Measurements from ENCODE around the gene IL10RA. TPM values are rescaled to one million over a fixed set of nuclear protein-coding genes. Genes with fewer than 3 reads are reported as not detected.
"Not testable (repeated sequence)": the region's sequence is repeated elsewhere in the genome, so short reads cannot be mapped to it uniquely, and the experiment has no call there.

The IL10RA gene
- total RNA-seq, 1 donor from 2014 or later = 89.9 TPM

DNA sequence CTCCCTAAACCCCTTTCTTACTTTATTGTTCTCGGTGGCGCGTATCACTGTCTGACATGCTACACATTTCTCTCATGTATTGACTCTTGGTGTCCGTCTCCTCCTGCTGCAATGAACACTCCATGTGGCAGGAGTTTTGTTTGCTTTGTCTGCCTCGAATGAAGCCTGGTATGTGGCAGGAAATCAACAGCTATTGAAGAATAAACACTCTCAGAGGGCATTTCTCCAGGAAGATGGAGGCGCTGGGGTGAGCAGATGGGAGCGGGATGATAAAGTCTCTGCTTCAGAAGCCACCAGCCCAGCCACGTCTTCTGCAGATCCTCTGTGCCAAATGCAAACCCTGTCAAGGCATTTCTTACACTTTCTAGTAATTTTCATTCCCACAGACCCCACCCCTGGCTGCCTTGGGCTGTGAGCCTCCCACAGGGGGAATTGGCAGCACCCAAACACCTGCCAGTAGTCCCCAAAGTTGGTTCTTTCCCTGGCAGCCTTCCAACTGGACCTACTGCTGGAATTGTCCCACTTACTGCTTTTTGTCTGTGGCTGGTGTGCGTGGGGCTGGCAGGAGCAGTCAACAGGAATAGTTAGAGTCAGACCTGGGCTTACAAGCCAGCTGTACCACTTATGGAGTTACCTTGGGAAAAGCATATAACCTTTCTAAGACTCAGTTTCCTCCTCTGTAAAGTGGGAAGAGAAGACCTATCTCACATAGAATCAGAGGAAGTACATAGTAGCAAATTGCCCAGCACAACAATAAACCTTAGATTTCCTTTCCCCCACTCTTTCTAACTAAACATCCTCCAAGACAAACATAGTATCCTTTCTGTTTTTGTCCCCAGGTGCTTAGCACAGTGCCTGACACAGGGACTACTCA lies 13.3 kb upstream of the IL10RA start:
- Mint-ChIP-seq H3K4me3 (peak overlapping the region; percentile 21), H3K4me1 (peaks cover 83% of the 10 kb centered on the region), H3K27me3 (no peaks in the 10 kb centered on the region), H3K27ac (peak overlapping the region; percentile 34), H3K36me3 (ENCODE audit: low read depth) (peaks cover 31% of the 10 kb centered on the region), H3K9me3 (peaks cover 6% of the 10 kb centered on the region)
- intact Hi-C loops (cut with micrococcal nuclease) = no loop called here
- DNase-seq = no peak

DNA sequence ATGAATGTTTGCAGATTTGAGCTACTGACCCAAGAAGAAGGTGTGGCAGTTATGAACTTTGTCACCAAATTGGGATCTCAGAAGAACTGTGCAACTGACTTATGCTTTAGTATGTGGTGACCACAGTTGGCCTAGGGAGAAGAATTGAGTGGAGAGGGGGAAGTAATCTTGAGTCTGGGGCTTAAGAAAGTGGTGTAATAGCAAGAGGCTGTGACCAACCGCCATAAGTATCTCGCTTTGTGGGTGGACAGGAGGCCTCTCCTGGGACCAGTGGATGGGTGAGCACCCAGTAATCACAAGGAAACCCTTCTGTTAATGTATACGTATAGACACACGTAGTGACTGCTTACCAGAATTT lies 12.7 kb upstream of the IL10RA start:
- Mint-ChIP-seq H3K9me3 (peaks cover 6% of the 10 kb centered on the region), H3K4me3 (peak overlapping the region; percentile 21), H3K36me3 (ENCODE audit: low read depth) (peaks cover 31% of the 10 kb centered on the region), H3K27ac (peak overlapping the region; percentile 21), H3K4me1 (peaks cover 83% of the 10 kb centered on the region), H3K27me3 (no peaks in the 10 kb centered on the region)
- no peak for DNase-seq
- intact Hi-C loops (cut with micrococcal nuclease) = no loop called here

- Mint-ChIP-seq H3K27me3 (no peaks in the 10 kb centered on the region), H3K36me3 (ENCODE audit: low read depth) (peaks cover 32% of the 10 kb centered on the region), H3K4me1 (peaks cover 71% of the 10 kb centered on the region), H3K4me3 (no peak overlapping the region), H3K27ac (no peak overlapping the region), H3K9me3 (peaks cover 6% of the 10 kb centered on the region)
- intact Hi-C loops (cut with micrococcal nuclease) = no loop called here
- DNase-seq = no peak
These were observed 9.7 kb upstream of the IL10RA start for GRCh38 chr11:117976445-117976844.

DNA sequence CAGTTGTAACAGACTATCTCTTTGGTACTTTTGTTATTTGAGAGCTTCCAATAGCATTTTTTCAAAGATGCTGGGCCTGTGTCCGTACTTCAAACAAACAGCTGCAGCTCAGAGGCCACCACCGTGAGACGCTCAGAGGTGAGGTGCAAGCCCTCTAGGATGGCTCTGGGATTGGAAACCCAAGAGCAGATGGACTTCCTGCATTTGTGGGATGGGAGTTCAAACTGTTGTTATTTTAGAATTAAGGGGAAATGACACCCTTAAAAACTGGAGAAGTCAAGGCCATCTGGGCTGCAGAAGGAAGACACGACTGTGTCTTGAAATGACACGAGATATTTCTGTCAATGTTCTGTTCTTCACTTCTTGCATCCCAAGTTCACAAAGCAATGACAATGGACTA lies 9.2 kb upstream of the IL10RA start:
- no peak for DNase-seq
- H3K4me3 Mint-ChIP-seq = peak overlapping the region; percentile 32
- peaks cover 70% of the 10 kb centered on the region for H3K4me1 Mint-ChIP-seq
- no peaks in the 10 kb centered on the region for H3K27me3 Mint-ChIP-seq
- H3K36me3 Mint-ChIP-seq (ENCODE audit: low read depth) = peaks cover 36% of the 10 kb centered on the region
- intact Hi-C loops (cut with micrococcal nuclease) = no loop called here
- H3K27ac Mint-ChIP-seq = peak overlapping the region; percentile 63
- H3K9me3 Mint-ChIP-seq = peaks cover 6% of the 10 kb centered on the region

DNA sequence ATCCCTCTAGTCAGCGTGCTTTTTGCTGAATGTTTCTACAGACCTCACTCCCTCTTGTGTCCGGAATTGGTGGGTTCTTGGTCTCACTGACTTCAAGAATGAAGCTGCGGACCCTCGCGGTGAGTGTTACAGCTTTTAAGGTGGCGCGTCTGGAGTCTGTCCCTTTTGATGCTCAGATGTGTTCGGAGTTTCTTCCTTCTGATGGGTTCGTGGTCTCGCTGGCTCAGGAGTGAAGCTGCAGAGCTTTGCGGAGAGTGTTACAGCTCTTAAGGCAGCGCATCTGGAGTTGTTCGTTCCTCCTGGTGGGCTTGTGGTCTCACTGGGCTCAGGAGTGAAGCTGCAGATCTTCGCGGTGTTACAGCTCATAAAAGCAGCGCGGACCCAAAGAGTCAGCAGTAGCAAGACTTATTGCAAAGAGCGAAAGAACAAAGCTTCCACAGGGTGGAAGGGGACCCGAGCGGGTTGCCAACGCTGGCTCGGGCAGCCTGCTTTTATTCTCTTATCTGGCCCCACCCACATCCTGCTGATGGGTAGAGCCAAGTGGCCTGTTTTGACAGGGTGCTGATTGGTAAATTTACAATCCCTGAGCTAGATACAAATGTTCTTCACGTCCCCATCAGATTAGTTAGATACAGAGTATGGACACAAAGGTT lies 8.5 kb upstream of the IL10RA start:
- H3K27me3 Mint-ChIP-seq = not testable (repeated sequence)
- peaks cover 65% of the 10 kb centered on the region for H3K4me1 Mint-ChIP-seq

GRCh38 chr11:117978291-117978910 lies 7.8 kb upstream of the IL10RA start:
- H3K36me3 Mint-ChIP-seq (ENCODE audit: low read depth) = peaks cover 36% of the 10 kb centered on the region
- H3K27me3 Mint-ChIP-seq; H3K27ac Mint-ChIP-seq; H3K4me3 Mint-ChIP-seq; H3K9me3 Mint-ChIP-seq; DNase-seq; intact Hi-C loops (cut with micrococcal nuclease): not testable (repeated sequence)
- H3K4me1 Mint-ChIP-seq = peaks cover 65% of the 10 kb centered on the region

More for the DNA sequence above, 8.5 kb upstream of the IL10RA start:
- intact Hi-C loops (cut with micrococcal nuclease); H3K9me3 Mint-ChIP-seq; DNase-seq: not testable (repeated sequence)
- Mint-ChIP-seq H3K27ac (peak overlapping the region; percentile 56), H3K36me3 (ENCODE audit: low read depth) (peaks cover 34% of the 10 kb centered on the region), H3K4me3 (peak overlapping the region; percentile 66)

DNA sequence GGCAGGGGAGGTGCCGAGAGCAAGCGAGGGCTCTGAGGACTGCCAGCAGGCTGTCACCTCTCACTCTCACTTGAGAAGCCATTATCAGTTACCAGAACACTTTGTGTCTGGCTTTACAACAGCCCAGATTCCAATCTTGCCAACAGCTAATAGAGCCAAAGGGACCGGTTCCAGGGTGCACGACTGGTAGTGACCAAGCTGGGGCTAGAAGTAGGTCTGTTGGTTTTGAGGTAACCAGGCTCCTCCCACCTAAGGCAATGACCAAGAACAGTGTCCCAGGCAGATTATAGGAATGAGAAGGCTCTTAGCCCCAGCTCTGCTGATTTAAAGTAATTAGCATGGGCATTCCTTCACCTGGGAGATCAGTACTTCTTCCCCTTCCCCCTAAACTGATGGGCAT lies 7.2 kb upstream of the IL10RA start:
- Mint-ChIP-seq H3K27me3 (no peaks in the 10 kb centered on the region), H3K4me1 (peaks cover 67% of the 10 kb centered on the region), H3K36me3 (ENCODE audit: low read depth) (peaks cover 42% of the 10 kb centered on the region), H3K4me3 (no peak overlapping the region), H3K27ac (no peak overlapping the region), H3K9me3 (peaks cover 12% of the 10 kb centered on the region)
- no peak for DNase-seq
- intact Hi-C loops (cut with micrococcal nuclease) = no loop called here

GRCh38 chr11:117979481-117980211 lies 6.5 kb upstream of the IL10RA start:
- DNase-seq = peak; percentile 67
- H3K27ac Mint-ChIP-seq = peak overlapping the region; percentile 66
- H3K27me3 Mint-ChIP-seq = no peaks in the 10 kb centered on the region
- intact Hi-C loops (cut with micrococcal nuclease) = no loop called here
- H3K4me1 Mint-ChIP-seq = peaks cover 67% of the 10 kb centered on the region
- H3K9me3 Mint-ChIP-seq = peaks cover 10% of the 10 kb centered on the region
- peak overlapping the region; percentile 13 for H3K4me3 Mint-ChIP-seq
- peaks cover 44% of the 10 kb centered on the region for H3K36me3 Mint-ChIP-seq (ENCODE audit: low read depth)

- peaks cover 50% of the 10 kb centered on the region for H3K36me3 Mint-ChIP-seq (ENCODE audit: low read depth)
- H3K9me3 Mint-ChIP-seq = peaks cover 10% of the 10 kb centered on the region
- H3K27me3 Mint-ChIP-seq = no peaks in the 10 kb centered on the region
- intact Hi-C loops (cut with micrococcal nuclease) = no loop called here
- H3K4me3 Mint-ChIP-seq = peak overlapping the region; percentile 1
- H3K4me1 Mint-ChIP-seq = peaks cover 70% of the 10 kb centered on the region
- peak overlapping the region; percentile 66 for H3K27ac Mint-ChIP-seq
- DNase-seq = no peak
These were observed 5.9 kb upstream of the IL10RA start for GRCh38 chr11:117980280-117980679.

- Mint-ChIP-seq H3K27ac (peak overlapping the region; percentile 20), H3K4me3 (no peak overlapping the region), H3K27me3 (no peaks in the 10 kb centered on the region), H3K36me3 (ENCODE audit: low read depth) (peaks cover 49% of the 10 kb centered on the region), H3K9me3 (peaks cover 10% of the 10 kb centered on the region), H3K4me1 (peaks cover 68% of the 10 kb centered on the region)
- intact Hi-C loops (cut with micrococcal nuclease) = no loop called here
- no peak for DNase-seq
These were observed 5.5 kb upstream of the IL10RA start for GRCh38 chr11:117980720-117981119.

- DNase-seq = no peak
- H3K36me3 Mint-ChIP-seq (ENCODE audit: low read depth) = peaks cover 47% of the 10 kb centered on the region
- no peak overlapping the region for H3K27ac Mint-ChIP-seq
- peaks cover 65% of the 10 kb centered on the region for H3K4me1 Mint-ChIP-seq
- H3K4me3 Mint-ChIP-seq = no peak overlapping the region
- peaks cover 6% of the 10 kb centered on the region for H3K9me3 Mint-ChIP-seq
- H3K27me3 Mint-ChIP-seq = no peaks in the 10 kb centered on the region
- intact Hi-C loops (cut with micrococcal nuclease) = no loop called here
These were observed 3.1 kb upstream of the IL10RA start for GRCh38 chr11:117983163-117983475.

DNA sequence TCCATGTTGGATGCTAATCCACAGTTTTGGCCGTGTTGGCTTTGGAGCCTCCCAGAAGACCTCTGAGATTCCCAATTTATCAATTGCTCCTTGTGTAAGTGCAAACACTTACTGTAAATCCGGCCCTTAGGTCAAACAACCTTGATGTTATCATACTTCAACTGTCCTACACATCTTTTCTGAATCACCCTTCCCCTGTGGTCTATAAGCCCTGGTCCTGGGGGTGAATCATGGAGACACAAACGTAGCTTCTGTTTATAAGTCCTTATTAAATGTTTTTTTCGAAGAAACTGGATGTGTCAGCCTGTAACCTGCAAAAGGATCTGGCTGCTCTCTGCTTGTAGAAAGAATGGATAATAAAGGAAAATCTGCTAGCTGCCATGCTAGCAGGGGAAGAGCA lies 1.7 kb upstream of the IL10RA start:
- intact Hi-C loops (cut with micrococcal nuclease) = no loop called here
- DNase-seq = no peak

GRCh38 chr11:117986981-117987574 lies 884 bp downstream of the IL10RA start:
- H3K27me3 Mint-ChIP-seq = no peaks in the 10 kb centered on the region
- DNase-seq = peak; percentile 92
- intact Hi-C loops (cut with micrococcal nuclease) = loop anchor here (1.0 to 5.0 kb wide), 8 partner anchors 11 to 320 kb away; no protein-coding TSS in a partner anchor
- H3K4me3 Mint-ChIP-seq = peak overlapping the region; percentile 88
- peak overlapping the region; percentile 98 for H3K27ac Mint-ChIP-seq
- H3K4me1 Mint-ChIP-seq = peaks cover 73% of the 10 kb centered on the region
- H3K9me3 Mint-ChIP-seq = peaks cover 6% of the 10 kb centered on the region
- H3K36me3 Mint-ChIP-seq (ENCODE audit: low read depth) = peaks cover 71% of the 10 kb centered on the region

More for the DNA sequence above, 1.7 kb upstream of the IL10RA start:
- Mint-ChIP-seq H3K36me3 (ENCODE audit: low read depth) (peaks cover 59% of the 10 kb centered on the region), H3K4me1 (peaks cover 71% of the 10 kb centered on the region), H3K27ac (peak overlapping the region; percentile 98), H3K4me3 (peak overlapping the region; percentile 88), H3K27me3 (no peaks in the 10 kb centered on the region), H3K9me3 (peaks cover 6% of the 10 kb centered on the region)
